Right lobe of liver (tissue), 6 donors: Measurements from ENCODE around the gene SUPT6H. TPM values are rescaled to one million over a fixed set of nuclear protein-coding genes. Genes with fewer than 3 reads are reported as not detected.
A peak's percentile ranks its signal among the peaks of the same experiment; 100 is the strongest.

Source experiments
- ATAC-seq, 4 donors: fragments of 200-7000 bp; cut with Tn5 transposase; one replicate each; pipeline ENCODE4 v1.9.1; 2020; ENCODE audit warnings: mild to moderate bottlenecking in 4 of 4, moderate library complexity in 4 of 4
- DNase-seq, 3 donors: peaks; one replicate each; pipeline ENCODE4 v3.0.0-alpha.2; 2020
- H3K27ac ChIP-seq, 3 donors: fragments of 200-600 bp; one replicate each; pipeline ENCODE4 v1.8.0; 2022
- H3K27me3 ChIP-seq, 2 donors: fragments of 200-600 bp; one replicate each; pipeline ENCODE4 v1.8.0; 2022
- H3K36me3 ChIP-seq, 4 donors: fragments of 200-600 bp; sonication (generic) in 1 of 4; one replicate each; pipeline versions ENCODE4 v1.5.1 to v1.8.0; 2017 to 2022; ENCODE audit warnings: control low read depth in 1 of 4
- H3K4me1 ChIP-seq, 4 donors: fragments of 200-600 bp; sonication (generic) in 1 of 4; one replicate each; pipeline versions ENCODE4 v1.5.1 to v1.8.0; 2017 to 2022; ENCODE audit warnings: control low read depth in 1 of 4
- H3K4me3 ChIP-seq, 3 donors: fragments of 200-600 bp; one replicate each; pipeline ENCODE4 v1.8.0; 2022
- H3K9me3 ChIP-seq, 4 donors: fragments of 200-600 bp; sonication (generic) in 1 of 4; one replicate each; pipeline versions ENCODE4 v1.5.1 to v1.8.0; 2017 to 2022; ENCODE audit warnings: control low read depth in 1 of 4
- POLR2A ChIP-seq: fragments of 450-650 bp; IDR thresholded peaks from one replicate; pipeline ENCODE4 v1.6.1; 2017; ENCODE audit warnings: antibody characterized with exemption, mild to moderate bottlenecking
- WGBS: methylation state at CpG from one replicate; pipeline ENCODE4 v1.1.6; 2018; ENCODE audit warnings: low coverage, low lambda C conversion rate; ENCODE audit not compliant: insufficient coverage; ENCODE audit errors: missing lambda C conversion rate; 5-methylcytosine and 5-hydroxymethylcytosine counted together
- intact Hi-C, 2 donors: fragments of 100-400 bp; cut with DNase I; formaldehyde crosslinking; loops; one replicate each; pipeline versions ENCODE4 v1.11.2 to v1.14.1; 2022
- small RNA-seq, 2 experiments: library from RNA; depleted of rRNA; stranded (forward); fragments of <200 nt; gene quantifications; one replicate each; pipeline ENCODE3, GENCODE V24; 2016
- total RNA-seq, 6 experiments: library from RNA; depleted of rRNA in 2 of 6; stranded (reverse); fragments of >200 nt in 2 of 6; fragmentation: NEBNext Ultra II Directional in 3 of 6; extraction: Animal tissue kit (Norgen Biotek cat#: 25700) in 3 of 6; gene quantifications; one replicate each; pipeline versions ENCODE4 v1.1.0 to v1.2.4, GENCODE V29; 2016 to 2023
- TF ChIP-seq, protein P1 (sequence below), 4 donors: fragments of 200-600 bp in 3 of 4; fragments of 450-650 bp in 1 of 4; IDR thresholded peaks; one replicate each; pipeline versions ENCODE4 v1.5.1 to v1.8.0; 2016 to 2022; ENCODE audit warnings: antibody characterized with exemption in 4 of 4, mild to moderate bottlenecking in 2 of 4
- donor health status: DM: no; HTN: yes; CAD: no.
- donor health status: DM: no; HTN: no; CAD: no.
- donor health status: DM: no; HTN: no; CAD: no.
- donor health status: DM: no; HTN: yes; CAD: no.
- donor health status: DM: no; HTN: yes; CAD: no.

Gene SUPT6H
- total RNA-seq, 6 experiments from 2014 or later: 28.8 to 38.0 (median 34.0) TPM

DNA sequence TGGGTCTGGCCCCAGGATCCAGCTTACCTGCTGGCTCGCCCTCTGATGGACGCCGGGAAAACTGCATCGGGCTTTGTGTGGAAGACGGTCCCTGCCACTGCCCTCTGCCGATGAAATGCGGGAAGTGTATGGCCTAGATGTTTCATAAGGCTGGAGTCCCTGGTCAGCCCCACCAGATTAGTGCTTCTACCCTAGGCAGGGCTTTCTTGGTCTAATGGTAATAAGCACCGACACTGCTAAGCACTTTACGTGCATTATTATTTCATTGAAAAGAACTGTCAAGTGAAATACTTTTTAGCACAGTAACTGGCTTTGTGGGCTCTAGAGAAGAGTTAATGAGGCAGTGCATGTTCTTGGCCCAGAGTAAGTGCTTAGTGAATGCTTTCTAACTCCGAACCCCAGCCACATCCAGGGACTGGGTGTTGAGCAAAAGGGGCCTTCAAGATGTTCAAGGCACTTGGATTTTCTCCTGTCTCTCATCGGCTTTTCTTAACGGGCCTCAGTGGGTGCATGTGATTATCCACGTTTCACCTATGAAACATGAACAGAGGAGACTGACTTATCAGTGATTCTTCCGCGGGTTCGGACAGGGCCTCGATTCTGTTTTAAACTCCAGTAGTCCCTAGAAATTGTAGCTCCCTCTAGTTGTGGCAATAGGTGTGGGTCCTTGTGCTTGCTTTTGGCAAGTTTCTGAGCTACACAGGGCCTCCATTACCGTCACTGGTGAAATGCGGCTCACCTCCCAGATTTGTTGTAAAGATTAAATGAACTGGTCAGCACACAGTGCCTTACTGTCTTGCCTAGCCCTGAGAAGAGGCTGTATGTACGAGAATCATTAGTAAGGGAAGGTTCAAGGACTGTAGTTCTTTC is 88.4 kb downstream of the SUPT6H start:
- WGBS: 27% methylated on average over 18 of the region's 20 CpGs
- no peak overlapping the region for H3K27ac ChIP-seq
- peak; percentile 90 to 92 (median 92) for DNase-seq
- H3K27me3 ChIP-seq: no peaks in the 10 kb centered on the region
- peaks cover 0 to 21% (median 9%) of the 10 kb centered on the region in 4 donors for H3K4me1 ChIP-seq
- no peak overlapping the region for H3K4me3 ChIP-seq
- no peaks in the 10 kb centered on the region for H3K9me3 ChIP-seq
- ATAC-seq: peak; percentile 77 to 87 (median 84)
- peaks cover 5 to 45% (median 16%) of the 10 kb centered on the region in 4 donors for H3K36me3 ChIP-seq
- intact Hi-C loops: loop anchor here (10.0 kb wide), 1 partner anchor 164 kb away; no protein-coding TSS in a partner anchor
- TF ChIP-seq, protein P1, sequence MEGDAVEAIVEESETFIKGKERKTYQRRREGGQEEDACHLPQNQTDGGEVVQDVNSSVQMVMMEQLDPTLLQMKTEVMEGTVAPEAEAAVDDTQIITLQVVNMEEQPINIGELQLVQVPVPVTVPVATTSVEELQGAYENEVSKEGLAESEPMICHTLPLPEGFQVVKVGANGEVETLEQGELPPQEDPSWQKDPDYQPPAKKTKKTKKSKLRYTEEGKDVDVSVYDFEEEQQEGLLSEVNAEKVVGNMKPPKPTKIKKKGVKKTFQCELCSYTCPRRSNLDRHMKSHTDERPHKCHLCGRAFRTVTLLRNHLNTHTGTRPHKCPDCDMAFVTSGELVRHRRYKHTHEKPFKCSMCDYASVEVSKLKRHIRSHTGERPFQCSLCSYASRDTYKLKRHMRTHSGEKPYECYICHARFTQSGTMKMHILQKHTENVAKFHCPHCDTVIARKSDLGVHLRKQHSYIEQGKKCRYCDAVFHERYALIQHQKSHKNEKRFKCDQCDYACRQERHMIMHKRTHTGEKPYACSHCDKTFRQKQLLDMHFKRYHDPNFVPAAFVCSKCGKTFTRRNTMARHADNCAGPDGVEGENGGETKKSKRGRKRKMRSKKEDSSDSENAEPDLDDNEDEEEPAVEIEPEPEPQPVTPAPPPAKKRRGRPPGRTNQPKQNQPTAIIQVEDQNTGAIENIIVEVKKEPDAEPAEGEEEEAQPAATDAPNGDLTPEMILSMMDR (IDR thresholded peaks at IDR 0.05): peak; percentile 99 to 100 (median 100)
- TF ChIP-seq POLR2A: no peak

DNA sequence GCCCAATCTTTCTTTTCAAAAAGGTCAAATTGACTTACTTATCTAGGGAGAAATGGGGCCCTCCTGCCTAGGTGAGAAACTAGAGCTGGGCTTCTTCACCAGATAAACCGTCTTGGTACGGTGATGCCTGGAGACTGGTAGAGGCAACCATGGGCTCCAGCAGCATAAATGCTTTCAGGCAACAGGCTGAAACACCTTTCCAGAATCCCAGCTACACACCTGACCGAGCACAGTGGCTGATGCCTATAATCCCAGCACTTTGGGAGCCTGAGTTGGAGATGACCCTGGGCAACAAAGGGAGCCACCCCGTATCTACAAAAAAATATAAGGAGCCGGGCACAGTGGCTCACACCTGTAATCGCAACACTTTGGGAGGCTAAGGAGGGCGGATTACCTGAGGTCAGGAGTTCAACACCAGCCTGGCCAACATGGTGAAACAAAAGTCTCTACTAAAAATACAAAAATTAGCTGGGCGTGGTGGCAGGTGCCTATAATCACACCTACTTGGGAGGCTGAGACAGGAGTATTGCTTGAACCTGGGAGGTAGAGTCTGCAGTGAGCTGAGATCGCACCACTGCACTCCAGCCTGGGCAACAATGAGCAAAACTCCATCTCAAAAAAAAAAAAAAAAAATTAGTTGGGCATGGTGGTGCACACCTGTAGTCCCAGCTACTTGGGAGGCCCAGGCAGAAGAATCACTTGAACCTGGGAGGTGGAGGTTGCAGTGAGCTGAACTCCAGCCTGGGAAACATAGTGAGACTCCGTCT is 89.8 kb downstream of the SUPT6H start:
- ATAC-seq (no peak), DNase-seq (no peak)
- Histone ChIP-seq H3K27ac (no peak overlapping the region), H3K4me3 (no peak overlapping the region), H3K27me3 (no peaks in the 10 kb centered on the region), H3K36me3 (peaks cover 5 to 45% (median 16%) of the 10 kb centered on the region in 4 donors), H3K4me1 (peaks cover 0 to 7% (median 2%) of the 10 kb centered on the region in 4 donors), H3K9me3 (no peaks in the 10 kb centered on the region)
- intact Hi-C loops: loop anchor here (10.0 kb wide), 1 partner anchor 163 kb away; no protein-coding TSS in a partner anchor
- WGBS: 93% methylated on average over 6 of the region's 10 CpGs
- TF ChIP-seq, protein P1 (IDR thresholded peaks at IDR 0.05): no peak
- no peak for TF ChIP-seq POLR2A

Small RNA genes lying within 50 kb of the gene (small RNA-seq; reads per million reads assigned to genes)
- gene SNORD42A (0 reads per million in 2 experiments), gene SNORD42B (0 reads per million in 2 experiments), gene SNORD4A (0 reads per million in 2 experiments), gene SNORD4B (0 reads per million in 2 experiments)

Other genes starting within 250 kb of the SUPT6H start
- gene SLC13A2, start 188.6 kb upstream of the SUPT6H start, total RNA-seq: under 1 TPM; 0.09 to 0.49 (median 0.24) TPM
- not detected for gene FOXN1, start 155.9 kb upstream of the SUPT6H start, total RNA-seq
- gene UNC119, start 109.6 kb upstream of the SUPT6H start, total RNA-seq: 10 to 100 TPM; 11.5 to 37.8 (median 13.1) TPM
- gene PIGS, start 90.7 kb upstream of the SUPT6H start, total RNA-seq: 10 to 100 TPM in 4 of 6 experiments, 1 to 10 TPM in 2; 7.2 to 13.8 (median 11.0) TPM
- gene ALDOC, start 85.3 kb upstream of the SUPT6H start, total RNA-seq: 10 to 100 TPM; 36.0 to 76.6 (median 48.9) TPM
- 10 to 100 TPM in 4 of 6 experiments, 1 to 10 TPM in 2; 8.4 to 14.1 (median 11.3) TPM for gene SPAG5, start 63.2 kb upstream of the SUPT6H start, total RNA-seq
- gene RSKR, start 48.0 kb upstream of the SUPT6H start, total RNA-seq: 1 to 10 TPM; 1.5 to 7.3 (median 4.2) TPM
- 10 to 100 TPM; 33.2 to 90.3 (median 47.1) TPM for gene BLTP2, start 17.0 kb upstream of the SUPT6H start, total RNA-seq
- 10 to 100 TPM; 24.6 to 31.8 (median 26.4) TPM for gene SDF2, start 299 bp upstream of the SUPT6H start, total RNA-seq
- gene PROCA1, start 49.7 kb downstream of the SUPT6H start, total RNA-seq: under 1 TPM in 5 of 6 experiments, not detected in 1; 0.18 to 0.97 (median 0.54) TPM
- gene RAB34, start 55.7 kb downstream of the SUPT6H start, total RNA-seq: 10 to 100 TPM in 1 of 6 experiments, 1 to 10 TPM in 5; 2.5 to 12.5 (median 4.7) TPM
- gene RPL23A, start 57.8 kb downstream of the SUPT6H start, total RNA-seq: 100 to 1,000 TPM; 212 to 464 (median 362) TPM
- gene TLCD1, start 64.0 kb downstream of the SUPT6H start, total RNA-seq: 10 to 100 TPM in 1 of 6 experiments, 1 to 10 TPM in 5; 2.9 to 11.0 (median 7.0) TPM
- gene NEK8, start 66.6 kb downstream of the SUPT6H start, total RNA-seq: 1 to 10 TPM; 1.6 to 5.4 (median 3.2) TPM
- 10 to 100 TPM; 26.4 to 55.2 (median 42.3) TPM for gene TRAF4, start 81.8 kb downstream of the SUPT6H start, total RNA-seq
- 10 to 100 TPM in 1 of 6 experiments, 1 to 10 TPM in 5; 5.8 to 12.0 (median 8.8) TPM for gene FAM222B, start 180.6 kb downstream of the SUPT6H start, total RNA-seq
- gene ERAL1, start 192.8 kb downstream of the SUPT6H start, total RNA-seq: 10 to 100 TPM; 21.6 to 47.1 (median 23.4) TPM
- gene FLOT2, start 235.5 kb downstream of the SUPT6H start, total RNA-seq: 100 to 1,000 TPM in 1 of 6 experiments, 10 to 100 TPM in 5; 64.9 to 131 (median 82.8) TPM
- gene DHRS13, start 240.9 kb downstream of the SUPT6H start, total RNA-seq: 10 to 100 TPM in 3 of 6 experiments, 1 to 10 TPM in 3; 3.4 to 27.4 (median 8.8) TPM